Iris pigment epithelial cell (primary cell): ENCODE measurements around the gene GHR.
A peak's percentile ranks its signal among the peaks of the same experiment; 100 is the strongest.

Source experiments
- DNase-seq: peaks from one replicate; pipeline ENCODE4 v3.0.0-alpha.2; 2011; ENCODE audit warnings: low read depth

The GHR gene

DNA sequence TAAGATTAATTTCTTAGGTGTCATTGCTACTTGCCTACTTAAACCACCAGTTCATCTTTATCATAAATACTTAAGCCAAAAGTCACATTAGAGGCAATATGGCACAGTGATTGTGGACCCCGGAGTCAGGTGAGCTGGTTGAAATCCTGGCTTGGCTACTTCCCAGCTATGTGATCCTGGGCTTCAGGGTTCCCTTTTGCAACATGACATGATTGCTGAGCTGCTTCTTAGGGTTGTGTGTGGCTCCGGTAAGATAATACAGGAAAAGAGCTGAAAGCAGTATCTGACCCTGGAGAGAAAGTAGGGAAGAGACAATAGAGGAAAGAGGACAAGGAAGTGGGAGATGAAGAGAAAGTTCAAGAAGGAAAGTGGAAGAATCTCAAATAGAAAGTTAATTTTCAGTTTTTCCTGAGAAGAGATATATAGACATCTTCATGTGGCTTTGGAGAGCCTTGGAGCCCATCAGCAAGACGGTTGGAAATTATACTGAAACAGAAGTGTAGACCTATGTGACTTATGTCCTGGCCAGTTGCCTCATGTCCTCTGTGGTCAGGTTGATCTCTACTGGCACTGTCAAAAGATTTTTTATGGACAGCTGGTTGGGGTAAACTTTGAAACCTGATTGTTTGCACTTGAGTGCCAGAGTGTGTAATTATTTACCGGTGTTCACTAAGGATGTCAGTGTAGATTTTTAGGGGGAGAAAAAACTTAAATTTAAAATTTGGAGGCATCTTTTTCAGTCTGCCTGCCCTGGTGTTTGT is 93.2 kb downstream of the GHR start:
- DNase-seq, result no peak

DNA sequence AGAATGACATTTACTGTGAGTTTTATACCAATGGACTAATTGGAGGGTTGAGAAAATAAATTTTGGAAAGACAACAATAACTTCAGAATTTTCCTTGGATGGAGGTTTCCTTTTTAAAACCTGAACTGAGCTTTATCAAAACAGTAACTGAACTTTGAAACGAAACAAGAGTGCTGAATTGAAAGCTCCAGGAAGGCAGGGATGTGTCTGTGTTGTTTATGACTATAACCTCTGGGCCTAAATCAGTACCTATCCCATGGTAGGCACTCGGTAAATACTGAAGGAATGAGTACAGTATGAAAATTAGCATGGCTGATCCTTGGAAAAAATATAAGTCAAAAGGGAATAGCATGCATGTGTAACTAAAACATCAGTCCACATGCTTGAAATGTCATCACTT is 93.9 kb downstream of the GHR start:
- no peak for DNase-seq

DNA sequence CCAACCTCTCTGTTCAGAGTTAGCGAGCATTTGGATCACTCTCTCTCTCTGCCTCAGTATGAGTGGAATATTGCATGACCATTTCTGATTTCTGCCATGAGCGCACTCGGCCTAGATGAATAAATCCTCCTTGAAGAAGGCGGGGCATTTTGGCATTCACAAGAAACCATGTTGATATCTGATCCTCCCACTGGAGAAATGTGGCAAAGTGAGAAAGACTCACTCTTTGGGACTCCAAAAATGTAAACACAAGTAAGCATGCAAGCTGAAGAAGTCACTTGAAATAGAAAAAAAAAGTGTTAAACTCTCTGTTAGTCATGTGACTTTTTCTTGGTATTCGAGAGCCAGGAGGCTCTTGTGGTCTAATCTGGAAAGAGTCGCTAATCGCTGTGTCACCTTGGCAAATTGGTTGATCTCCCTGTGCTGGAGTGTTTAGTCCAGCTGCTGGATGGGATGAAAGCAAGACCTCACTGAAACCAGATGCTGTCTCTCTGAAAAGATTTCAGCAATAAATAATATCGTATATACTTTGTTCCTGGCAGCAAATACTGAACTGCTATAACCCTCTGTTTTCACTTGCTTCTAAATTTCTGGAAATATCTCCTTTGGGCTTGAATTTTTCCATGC is 95.5 kb downstream of the GHR start:
- no peak for DNase-seq

DNA sequence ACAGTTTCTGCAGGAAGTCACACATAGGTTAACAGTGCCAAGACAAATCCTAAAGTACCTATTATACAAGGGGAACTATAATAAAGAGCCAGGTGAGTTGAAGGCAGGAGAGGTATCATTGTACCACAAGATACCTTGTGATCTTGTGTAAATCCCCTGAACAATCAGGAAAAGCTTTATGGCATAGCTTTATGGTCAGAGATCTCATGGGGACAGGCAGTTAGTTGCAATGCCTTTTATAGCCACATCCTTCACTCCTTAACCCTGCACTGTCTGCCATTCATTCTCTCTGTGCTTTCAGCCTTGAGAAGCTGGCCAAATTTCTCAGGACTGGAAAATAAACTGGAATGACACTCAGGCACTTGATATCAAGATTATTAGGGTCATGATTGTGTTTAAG is 97.0 kb downstream of the GHR start:
- DNase-seq, result no peak

DNA sequence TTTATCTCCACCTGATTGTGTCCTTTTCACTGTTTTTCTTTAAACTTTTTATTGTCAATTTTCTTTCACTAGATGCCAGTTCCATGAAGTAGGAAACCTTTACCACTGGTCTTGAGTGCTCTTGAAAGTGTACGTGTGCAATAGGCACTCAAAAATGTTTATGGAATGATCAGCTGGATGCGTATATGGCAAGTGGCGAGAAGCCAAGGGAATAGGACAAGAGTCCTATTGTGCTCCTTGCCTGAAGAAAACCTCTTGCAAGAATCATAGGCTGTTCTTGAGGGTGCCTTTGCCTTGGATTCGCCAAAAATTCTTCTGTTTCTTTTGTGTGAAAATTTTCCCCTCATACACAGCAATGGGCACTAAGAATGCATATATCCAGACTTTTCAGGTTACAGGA is 97.7 kb downstream of the GHR start:
- DNase-seq, result no peak

DNA sequence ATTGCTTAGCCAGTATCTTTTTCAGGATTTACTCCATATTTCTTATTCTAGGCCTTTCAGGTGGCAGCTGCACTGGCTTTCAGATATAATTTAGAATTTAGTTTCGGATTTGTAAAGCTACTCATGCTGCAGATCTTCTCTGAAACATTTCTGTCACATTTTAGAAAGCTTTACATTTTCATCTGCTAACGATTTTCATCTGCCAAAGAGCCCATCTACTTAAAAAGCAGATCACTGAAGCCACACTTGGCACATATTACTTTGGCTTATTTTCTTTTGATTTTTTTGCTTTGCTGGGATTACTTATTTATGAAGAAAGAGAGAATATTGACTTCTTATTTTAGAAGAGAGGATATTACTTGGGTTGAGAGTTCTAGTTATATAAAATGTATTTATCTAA is 98.2 kb downstream of the GHR start:
- DNase-seq, result no peak

DNA sequence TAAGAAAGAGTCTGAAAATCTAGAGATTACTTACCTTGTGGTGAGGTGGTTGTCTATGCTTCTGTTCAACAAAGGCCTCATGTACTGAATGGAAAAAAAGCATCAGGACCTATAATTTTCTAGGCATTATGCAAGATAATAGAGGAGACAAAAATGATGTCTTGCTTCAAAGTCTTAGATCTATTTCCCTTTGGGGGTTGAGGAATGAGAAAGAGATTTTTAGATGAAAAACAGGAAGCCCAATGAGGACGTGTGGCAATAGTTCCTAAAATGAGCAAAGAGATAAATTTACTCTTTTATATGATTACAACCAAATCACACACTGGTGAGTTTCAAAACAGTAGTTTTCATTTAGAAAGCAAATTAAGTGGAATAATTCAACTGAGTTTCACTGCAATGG is 99.5 kb downstream of the GHR start:
- DNase-seq, result no peak

DNA sequence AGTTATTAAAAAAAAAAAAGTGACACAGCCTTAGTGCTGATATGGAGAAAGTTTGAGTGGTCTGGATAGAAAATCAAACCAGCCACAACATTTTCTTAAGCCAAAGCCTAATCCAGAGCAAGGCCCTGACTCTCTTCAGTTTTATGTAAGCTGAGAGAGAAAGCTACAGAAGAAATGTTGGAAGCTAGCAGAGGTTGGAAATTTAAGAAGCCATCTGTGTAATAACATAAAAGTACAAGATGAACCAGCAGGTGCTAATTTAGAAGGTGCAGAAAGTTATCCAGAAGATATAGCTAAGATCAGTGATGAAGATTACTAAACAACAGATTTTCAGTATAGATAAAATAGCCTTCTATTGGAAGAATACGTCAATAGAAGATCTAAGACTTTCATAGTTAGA is 102.9 kb downstream of the GHR start:
- DNase-seq, result no peak

DNA sequence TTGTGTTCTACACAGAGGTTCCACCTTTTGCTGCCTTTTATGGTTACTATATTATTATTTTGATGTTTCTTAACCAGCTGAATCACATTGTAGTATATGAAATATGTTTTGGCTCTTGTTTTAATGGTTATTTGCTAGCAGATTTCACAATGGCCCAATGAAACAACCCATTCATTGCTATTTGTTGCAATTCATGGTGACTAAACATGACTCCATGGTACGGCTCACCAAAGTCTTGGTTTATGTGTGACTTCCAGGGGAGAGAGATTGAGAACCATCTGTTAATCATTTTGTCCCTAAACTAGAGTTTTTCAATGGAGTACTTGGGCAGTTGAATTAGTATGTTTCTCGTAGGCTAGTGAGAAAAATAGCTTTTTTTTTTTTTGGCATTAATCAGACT is 108.4 kb downstream of the GHR start:
- no peak for DNase-seq

DNA sequence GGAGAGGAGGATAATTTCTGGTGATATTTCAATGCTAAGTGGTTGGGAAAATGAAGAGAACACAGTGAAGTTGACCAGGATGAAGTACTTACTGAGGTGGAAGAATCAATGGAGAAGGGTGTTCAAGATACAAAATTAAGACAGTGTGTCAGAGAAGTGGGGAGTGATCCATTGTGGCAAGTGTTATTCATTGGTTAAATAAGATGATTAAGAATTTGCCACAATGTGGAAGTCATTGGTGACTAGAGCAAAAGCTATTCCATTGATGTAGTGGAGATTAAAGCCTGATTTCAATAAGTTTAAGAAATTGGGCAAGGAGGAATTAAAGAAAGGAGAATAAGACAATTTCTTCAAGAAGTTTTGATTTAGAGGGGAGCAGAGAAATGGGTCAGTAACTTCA is 118.9 kb downstream of the GHR start:
- DNase-seq, result no peak

DNA sequence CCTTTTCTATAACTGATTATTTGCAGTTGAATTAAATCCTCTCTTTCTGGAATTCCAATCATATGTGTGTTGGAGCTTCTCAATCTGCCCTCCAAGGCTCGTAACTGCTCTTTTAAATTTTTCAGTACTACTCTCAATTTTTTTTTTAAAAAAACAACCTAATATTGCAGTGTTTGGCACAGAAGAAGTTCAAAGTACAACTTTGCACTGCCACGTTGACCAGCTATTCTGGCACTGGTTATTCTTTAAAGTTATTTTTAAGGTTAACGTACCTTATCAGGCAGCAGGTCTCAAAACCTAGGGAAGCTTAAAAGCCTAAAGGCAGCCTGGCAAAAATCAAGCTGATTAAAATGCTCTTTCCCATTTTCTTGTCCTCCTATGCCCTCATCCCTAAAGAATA is 120.5 kb downstream of the GHR start:
- no peak for DNase-seq

DNA sequence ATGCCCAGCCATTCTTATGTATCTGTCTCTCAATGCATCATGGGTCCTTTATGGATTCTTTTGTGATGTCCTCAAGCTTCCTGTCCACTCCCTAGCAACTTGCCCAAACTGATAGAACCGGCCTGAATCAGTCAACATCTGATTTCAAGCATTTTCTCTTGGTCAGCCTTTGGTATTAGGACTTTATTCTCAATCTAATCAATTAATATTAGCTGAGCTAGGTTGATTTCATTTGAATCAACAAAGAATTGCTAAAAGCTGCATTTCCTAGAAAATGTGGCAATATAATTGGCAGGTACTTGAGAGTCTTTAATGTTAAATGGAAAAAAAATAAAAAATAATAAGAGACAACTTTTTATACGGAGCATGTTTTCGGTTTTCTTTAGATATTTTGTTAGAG is 121.8 kb downstream of the GHR start:
- no peak for DNase-seq

DNA sequence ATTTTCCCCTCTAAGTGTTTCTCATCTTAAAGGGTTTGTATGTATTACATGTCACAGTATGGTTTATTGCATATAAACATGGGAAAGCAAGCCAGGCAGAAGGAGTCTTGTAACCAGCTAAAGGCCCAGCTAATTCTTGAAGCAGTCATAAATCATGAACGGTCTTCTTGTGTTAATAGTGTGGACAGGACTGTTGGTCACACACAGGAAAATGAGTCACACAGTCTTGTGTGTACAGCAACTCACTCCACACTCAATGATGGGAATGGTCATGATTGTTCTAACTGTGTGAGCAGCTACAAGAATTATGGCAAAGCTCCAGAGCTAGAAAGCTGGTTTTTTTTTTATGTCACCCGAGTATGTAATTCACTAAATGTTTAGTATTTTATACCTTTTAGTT is 123.9 kb downstream of the GHR start:
- peak; percentile 8 for DNase-seq

DNA sequence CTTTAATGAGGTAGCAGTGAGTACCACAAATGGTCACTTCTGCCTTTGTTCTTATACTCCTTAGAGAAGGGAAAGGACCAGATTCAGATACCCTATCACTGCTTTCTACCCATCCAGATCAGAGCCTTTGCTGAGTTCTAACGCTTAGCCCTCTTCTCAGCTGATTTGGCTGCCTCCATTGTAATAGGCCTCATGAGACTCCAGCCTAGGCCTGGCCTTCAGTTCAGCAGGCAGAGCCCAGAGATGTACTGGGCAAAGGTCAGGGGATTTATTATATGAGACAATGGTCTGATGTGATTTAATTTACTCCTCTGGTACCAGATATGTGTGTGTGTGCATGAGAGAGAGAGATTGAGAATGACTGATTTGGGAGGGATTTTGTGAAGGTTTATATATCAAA is 124.7 kb downstream of the GHR start:
- DNase-seq, result no peak

DNA sequence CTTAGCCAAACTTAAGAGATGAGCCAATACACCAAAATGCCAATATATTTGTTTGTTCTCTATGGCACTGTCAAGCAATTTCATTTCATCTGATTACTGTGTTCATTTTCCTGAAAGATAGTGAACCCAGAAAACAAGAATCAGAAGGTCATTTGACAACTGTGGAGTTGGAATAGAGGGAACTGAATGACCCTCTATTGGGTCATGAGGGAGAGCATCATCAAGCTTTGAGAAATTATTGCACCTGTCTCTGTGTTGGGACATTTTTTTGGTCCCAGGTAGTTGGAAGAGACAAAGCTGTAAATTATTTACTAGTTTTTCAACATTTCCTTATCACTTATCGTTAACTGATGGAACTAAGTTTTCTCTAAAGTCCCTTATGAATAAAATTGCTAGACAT is 129.4 kb downstream of the GHR start:
- DNase-seq, result no peak

DNA sequence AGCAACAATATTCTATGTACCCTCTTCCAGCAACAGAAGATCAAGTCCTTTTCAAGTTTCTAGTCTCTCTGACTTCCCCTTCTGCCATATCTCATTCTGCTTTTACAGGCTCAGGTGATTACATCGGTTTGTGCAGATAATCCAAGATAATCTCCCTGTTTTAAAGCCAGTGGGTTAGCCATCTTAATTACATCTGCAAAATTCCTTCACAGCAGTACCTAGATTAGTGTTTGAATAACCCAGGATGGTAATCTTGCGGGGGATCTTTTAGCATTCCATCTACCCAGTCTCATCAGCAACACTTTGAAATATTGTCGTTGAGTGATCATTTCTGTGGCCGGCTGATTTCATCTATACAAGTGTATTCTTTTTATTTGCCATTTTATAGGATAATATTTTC is 130.2 kb downstream of the GHR start:
- DNase-seq, result no peak

DNA sequence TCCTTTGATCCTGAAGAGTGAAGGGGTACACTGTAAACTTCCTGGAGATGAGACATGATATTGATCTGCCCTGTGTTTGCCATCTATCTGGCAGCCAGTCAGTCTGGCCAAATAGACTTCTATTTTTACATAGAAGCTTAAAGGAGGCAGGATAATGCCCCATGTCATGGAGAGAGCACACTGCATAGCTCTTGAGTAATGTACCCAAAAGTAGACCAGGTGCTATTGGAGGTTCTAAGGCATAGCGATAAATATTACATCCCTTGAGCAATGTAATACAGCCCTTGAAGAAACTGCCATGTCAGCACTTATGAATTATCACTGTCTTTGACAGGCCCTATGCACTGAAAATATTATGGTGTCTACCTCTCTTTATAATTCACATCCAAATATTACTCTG is 131.8 kb downstream of the GHR start:
- DNase-seq, result no peak

DNA sequence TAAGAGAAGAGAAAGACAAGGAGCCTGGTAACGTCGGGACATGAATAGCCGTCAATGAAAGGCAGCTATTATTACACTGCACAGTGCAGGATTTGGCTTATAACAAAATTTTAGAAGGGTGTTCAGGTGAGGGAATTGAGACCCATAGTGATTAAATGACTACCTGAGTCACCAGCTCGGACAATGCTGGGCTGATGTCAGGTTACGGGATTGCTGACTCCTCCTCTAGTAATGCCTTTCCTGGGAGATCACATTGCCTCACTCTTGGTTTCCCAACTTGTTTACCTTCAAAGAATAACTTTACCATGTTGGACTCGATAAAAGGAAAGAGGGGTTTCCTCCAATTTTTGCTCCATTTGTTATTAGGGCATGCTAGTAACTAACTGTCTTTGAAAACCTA is 132.6 kb downstream of the GHR start:
- no peak for DNase-seq

DNA sequence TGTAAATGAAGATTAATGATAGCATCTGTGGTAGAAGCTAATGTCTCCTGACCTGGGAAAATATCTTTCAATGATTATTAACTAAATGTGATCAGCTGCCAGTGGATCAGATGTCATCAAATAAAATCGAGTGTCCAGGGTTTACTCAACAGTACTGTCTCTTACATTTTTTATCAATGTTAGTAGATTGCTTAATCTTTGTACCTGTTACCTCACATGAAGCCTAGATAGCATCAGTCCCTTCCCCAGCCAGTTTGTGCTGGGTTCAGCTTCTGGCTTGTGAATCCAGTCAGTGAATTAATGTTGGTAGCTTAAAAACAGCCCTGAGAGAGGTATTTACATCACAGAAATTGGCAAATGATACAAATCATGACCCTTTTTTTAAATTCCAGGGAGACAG is 134.4 kb downstream of the GHR start:
- no peak for DNase-seq

DNA sequence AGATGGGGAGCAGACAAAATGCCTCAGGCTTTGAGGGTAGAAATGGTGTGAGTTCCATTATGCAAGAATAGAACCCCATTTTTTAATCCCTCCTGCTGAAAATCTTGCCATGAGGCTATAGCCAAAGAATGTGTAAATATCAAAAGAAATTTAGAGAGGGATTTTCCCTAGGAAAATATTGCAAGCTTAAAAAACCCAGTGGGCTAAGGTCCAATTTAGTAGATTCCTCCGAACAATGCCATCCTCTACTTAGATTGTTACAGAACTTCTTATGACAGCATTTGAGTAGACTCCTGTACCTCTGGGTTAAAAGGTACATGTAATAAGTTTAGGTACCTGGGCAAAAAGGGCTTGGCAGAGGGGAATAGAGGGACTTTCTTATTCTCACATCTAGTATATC is 138.4 kb downstream of the GHR start:
- DNase-seq, result no peak

DNA sequence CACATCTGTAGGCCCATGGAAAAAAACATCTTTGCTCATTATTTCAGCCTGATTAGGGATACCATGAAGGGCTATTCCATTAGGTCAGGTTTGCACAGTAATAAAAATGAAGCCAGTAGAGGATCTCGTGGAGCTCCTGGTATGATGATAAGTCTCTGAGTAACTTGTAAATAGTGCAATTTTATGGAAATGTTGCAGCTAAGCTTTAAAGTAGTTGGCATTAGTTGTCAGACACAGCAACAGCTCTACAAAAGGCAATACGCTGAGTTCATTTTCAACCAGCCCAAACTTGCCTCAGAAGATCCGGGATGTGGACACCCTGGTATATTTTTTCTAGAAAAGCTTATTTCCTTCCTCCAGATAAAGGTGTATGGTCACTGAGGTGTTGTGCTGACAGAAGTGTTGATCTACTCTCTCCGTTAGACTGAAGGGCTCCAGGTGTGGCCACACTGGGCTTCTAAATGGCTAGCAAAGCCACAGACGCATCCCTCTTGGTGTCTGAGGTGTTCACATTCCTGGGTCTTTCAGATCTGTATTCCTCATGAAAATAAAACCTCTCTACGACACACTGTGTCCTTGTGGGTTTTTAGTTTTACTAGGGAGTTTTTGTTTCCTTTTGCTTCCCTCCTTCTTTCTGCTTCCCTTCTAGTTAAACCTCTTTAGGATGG is 141.6 kb downstream of the GHR start:
- no peak for DNase-seq

DNA sequence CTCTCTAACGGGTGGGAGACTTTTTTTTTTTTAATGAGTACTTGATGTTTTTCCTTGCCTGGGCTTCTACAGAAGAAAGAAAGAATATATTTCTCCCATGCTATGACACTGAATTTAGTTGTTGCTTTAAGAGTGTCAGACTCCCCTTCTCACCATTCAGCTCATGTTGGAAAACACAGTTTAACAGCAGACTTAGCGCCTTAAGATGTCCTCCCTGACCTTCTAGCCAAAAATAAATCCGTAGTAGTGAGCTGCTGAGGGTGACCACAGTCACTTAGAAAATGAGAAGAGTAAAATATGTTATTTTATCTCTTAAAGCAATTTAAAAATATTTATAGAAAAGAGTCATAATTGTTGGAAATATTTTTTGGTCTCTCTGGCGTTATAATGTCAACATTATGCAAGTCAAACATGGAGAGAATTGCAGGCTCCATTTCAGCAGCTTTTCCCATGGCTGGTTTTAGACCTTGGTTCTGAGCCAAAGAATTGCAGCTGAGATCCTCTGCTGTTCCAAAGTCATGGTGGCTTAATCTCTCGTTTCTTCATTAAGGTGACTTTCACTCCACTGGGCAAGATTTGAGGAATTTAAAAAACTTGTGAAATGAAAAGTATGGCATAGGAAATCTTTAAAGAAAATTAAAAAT is 143.5 kb downstream of the GHR start:
- DNase-seq, result no peak

DNA sequence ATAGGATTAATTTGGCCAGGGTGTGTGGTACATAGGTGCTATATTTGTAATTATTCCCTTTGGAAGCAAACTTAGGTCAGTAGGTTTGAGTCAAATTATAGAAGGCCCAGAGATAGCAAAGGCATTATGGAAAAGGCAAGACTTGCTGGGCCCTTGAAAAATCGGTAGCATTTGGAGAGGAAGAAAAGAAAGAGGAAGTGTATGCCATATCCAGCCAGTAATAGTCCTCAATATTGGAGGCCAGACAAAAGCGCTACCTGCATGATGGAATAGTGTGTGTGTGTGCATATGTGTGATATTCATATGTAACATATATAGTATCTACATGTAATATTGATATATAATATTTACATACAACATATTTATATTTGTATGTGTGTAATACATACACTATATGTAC is 146.1 kb downstream of the GHR start:
- no peak for DNase-seq
